IPS-15b (cell line): ENCODE measurements around the gene LEUTX.

Experiments used
- H3K27me3 ChIP-seq: one replicate; pipeline ENCODE4 v1.6.1; 2013; ENCODE audit warnings: low read length; ENCODE audit not compliant: control insufficient read depth, insufficient read depth
- H3K36me3 ChIP-seq: one replicate; pipeline ENCODE4 v1.6.1; 2013; ENCODE audit warnings: low read length; ENCODE audit not compliant: control insufficient read depth, insufficient read depth
- H3K4me1 ChIP-seq: one replicate; pipeline ENCODE4 v1.6.1; 2013; ENCODE audit warnings: mild to moderate bottlenecking, low read length; ENCODE audit not compliant: control insufficient read depth, insufficient read depth
- H3K4me3 ChIP-seq: one replicate; pipeline ENCODE4 v1.5.1; 2013; ENCODE audit warnings: low read depth, low read length
- H3K9ac ChIP-seq: one replicate; pipeline ENCODE4 v1.6.1; 2013; ENCODE audit warnings: low read depth, mild to moderate bottlenecking, low read length
- H3K9me3 ChIP-seq: one replicate; pipeline ENCODE4 v1.6.1; 2013; ENCODE audit warnings: mild to moderate bottlenecking, low read length; ENCODE audit not compliant: control insufficient read depth, insufficient read depth

Gene LEUTX

GRCh38 chr19:39834287-39834841, 55.7 kb downstream of the LEUTX start:
- Histone ChIP-seq H3K27me3 (no peaks in the 10 kb centered on the region), H3K4me3 (no peak overlapping the region), H3K36me3 (peaks cover 50% of the 10 kb centered on the region), H3K9ac (peak overlapping the region; percentile 41), H3K9me3 (no peaks in the 10 kb centered on the region), H3K4me1 (peaks cover 6% of the 10 kb centered on the region)
